Stimulated activated CD4-positive, alpha-beta T cell treated with anti-CD3 and anti-CD28 coated beads, TNF-alpha, amount 100 ng/mL, for 48 hours (primary cell): ENCODE measurements around the gene LCE1C.

ENCODE experiments used
- DNase-seq, 3 donors: peaks; one replicate each; pipeline ENCODE4 v3.0.0-alpha.2; 2020; ENCODE audit warnings: low read depth in 3 of 3

Gene LCE1C, protein sequence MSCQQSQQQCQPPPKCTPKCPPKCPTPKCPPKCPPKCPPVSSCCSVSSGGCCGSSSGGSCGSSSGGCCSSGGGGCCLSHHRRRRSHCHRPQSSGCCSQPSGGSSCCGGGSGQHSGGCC

DNA sequence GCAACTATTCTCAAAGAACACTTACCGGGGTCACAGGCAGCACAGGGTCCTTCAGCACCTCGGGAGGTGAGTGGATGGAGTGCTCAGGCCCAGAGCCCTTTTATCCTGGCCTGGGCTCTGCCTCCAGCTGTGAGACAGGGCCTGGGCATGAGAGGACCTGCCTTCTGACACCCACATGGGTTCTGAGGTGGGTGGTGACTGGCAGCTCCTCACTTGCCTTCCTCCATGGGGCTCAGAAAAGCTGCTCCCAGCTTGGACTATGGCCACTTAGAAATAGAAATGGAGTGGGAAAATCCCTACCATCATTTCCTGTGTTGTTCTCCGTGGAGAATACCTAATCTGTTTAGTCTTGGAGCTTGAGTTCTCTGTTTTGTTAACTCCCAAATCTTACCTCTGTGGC lies at the start of gene LCE1C:
LCE1C (minus strand) TSS at position 76 of the 400 bp plus-strand sequence. CDS start 1,173 bp downstream, outside the sequence.
- DNase-seq, result no peak

DNA sequence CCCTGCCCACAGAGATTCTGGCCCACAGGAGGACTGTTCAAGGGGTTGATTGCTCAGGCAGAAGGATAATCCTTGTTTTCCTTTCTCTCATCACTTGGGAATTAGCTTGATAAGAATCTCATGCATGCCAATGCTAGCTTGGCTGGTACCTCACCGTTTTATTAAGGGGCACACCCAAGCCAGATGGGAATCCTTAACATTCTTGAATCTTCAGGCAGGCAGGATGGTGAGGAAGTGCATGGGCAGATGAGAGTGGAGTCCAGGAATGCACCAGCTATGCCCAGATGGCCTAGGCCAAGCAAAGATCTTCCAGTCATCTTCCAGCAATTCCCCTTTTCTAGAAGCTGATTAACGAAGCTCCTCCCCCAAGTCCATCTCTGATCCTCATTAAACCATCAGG lies 49.2 kb upstream of the LCE1C start:
- DNase-seq, result no peak

DNA sequence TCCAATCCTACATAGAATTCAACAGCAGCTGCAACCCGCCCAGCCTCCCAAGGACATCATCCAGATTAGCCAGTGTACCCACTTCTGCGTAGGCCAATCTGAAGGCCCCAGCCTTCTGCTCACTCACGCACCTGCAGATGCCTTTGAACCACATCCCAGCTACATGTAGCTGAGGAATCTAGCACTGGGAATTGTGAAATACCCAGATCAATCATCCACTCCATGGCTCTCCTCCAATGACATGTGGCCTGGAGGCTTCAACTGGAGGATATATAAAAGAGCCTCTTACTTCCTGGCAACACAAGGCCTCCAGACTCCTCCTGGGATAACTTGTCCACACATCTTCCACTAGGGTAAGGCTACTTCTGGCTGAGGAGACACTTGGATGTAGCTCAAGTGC lies 36.1 kb upstream of the LCE1C start, which contains the start of gene LCE6A:
LCE6A (plus strand) TSS at position 301 of the 400 bp plus-strand sequence. CDS start 665 bp downstream, outside the sequence.
- DNase-seq, result no peak

DNA sequence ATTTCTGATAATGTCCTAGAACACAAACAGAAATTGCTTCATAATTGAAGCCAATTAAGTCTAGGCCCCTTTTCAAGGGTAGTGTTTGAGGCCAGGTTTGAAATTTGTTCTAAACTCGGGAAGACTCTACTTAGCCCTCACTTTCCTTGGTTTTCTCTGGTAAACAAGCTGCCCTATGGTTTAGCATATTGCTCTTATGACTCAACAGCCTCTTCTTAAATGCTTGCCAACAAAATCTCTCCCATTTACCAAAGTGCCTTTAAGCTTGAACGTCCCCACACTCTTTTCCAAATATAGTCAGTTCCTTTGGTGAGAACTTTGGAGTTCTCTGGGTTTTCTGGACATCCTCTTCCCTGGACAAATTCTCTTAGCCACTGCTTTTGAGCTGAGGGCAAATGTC lies 30.4 kb upstream of the LCE1C start:
- no peak for DNase-seq

DNA sequence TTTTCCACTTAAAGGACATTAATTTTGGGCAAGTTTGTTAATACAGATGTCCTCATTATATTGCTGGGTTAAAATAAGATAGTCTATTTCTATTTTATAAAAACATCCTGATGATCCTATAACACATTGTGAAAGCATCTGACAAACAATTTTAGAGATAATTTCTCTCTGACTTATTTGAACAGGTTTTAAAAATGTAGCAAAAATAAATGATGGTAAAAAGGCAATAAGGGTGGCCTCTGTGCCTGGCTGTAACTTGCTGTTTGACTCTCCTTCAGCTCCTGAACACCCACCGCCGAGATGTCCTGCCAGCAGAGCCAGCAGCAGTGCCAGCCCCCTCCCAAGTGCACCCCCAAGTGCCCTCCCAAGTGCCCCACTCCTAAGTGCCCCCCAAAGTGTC lies 20.7 kb upstream of the LCE1C start, which contains the start of gene LCE1A:
LCE1A (plus strand) TSS at position 301 of the 400 bp plus-strand sequence; CDS start at position 301, 0 bp downstream.
- no peak for DNase-seq

DNA sequence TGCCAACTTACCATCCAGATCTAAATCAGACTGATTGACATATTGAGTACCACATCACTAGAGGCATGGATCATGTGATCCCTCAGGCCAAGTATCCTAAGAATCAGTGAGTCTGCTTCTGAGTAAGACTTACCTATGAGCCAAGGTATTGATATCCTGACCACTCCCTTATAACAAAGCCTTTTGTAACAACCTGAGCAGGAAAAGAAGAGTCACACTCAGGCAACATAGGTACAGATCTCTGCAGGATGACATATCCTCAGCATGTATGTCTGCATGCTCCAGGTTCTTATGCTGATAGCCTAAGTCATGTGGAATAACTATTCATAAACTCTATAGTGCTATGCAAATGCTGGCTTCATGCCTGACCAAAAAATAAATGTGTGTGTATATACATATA lies 18.5 kb upstream of the LCE1C start:
- no peak for DNase-seq

DNA sequence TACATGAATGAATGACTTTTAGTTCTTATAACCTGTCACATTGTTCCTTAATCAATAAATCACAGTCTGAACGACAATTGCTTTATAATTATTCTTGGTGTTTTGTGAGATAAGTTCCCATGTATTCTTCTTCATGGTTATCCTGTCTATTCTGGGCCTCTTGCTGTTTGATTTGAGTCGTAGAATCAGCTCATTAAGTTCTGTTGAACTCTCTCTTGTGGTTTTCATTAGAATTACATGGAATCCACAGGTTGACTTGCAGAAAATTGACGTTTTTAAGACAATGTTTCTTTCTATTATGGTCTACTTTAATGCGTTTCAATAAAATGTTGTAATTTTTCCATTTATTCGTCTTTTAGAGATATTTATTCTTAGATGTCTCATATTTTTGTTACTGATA lies 16.8 kb upstream of the LCE1C start:
- DNase-seq, result no peak

DNA sequence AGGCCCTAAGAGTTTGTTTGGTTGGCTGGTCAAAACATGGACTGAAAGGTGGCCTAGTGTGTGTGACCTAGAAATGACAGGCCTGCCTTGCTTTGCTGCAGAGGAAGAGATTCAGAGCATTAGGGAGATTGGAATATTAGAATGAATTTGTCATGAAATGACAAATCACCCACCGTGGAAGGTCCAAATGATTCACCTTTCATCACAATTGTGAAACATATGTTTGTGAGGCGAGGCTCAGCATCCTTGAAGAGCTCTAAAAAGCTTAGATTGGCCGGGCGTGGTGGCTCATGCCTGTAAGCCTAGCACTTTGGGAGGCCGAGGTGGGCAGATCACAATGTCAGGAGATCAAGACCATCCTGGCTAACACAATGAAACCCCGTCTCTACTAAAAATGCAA lies 10.9 kb upstream of the LCE1C start:
- no peak for DNase-seq

DNA sequence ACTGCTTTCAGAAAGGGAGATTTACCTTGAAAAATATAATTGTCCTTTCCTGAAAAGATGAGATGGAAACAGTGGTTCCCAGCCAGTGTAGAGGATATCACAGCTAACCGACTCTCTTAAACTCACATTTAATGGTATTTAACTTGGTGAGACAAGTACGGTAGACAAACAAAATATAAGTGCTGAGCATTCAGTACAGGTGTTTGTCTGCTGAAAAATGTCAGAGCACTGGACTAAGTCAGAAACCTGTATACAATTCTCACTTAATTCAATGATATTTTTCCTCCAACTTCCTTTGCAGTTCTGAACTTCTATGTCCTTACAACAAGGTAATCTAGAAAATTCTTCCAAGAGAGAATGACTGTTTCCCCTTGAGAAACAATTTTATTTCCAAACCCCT lies 5.2 kb upstream of the LCE1C start, which contains the start of gene LCE1B:
LCE1B (plus strand) TSS at position 301 of the 400 bp plus-strand sequence. CDS start 476 bp downstream, outside the sequence.
- no peak for DNase-seq

DNA sequence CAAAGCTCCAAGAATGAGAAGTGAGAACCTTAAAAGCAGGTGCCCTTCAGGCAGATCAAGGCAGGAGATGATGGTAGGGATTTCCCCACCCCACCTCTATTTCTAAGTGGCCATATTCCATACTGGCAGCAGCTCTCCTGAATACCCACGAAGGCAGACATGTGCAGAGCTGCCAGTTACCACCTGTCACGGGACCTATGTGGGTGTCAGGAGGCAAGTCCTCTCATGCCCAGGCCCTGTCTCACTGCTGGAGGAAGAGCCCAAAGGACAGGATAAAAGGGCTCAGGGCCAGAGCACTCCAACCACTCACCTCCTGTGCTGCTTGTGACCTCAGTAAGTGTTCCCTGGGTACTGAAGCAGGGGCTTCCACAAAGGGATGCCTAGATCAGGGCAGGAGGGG lies 4.6 kb upstream of the LCE1C start:
- no peak for DNase-seq

DNA sequence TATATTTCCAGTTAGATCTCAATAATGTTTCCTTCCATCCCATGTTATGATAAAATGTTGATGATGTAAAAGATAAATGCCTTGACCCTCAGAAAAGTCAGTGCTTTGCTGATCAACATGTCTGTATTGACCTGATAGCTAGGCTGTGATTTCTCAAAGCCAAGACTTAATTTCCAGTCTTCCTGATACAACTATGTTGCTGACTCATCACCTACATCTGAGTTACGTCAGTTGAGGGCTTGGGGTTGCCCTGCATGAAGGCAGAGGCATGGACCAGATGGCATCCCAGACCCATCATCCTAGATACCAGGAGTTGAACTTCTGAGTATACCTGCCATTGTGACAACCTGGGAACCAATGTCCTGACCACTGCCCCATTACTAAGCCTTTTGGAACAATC lies 5.1 kb downstream of the LCE1C start:
- no peak for DNase-seq

DNA sequence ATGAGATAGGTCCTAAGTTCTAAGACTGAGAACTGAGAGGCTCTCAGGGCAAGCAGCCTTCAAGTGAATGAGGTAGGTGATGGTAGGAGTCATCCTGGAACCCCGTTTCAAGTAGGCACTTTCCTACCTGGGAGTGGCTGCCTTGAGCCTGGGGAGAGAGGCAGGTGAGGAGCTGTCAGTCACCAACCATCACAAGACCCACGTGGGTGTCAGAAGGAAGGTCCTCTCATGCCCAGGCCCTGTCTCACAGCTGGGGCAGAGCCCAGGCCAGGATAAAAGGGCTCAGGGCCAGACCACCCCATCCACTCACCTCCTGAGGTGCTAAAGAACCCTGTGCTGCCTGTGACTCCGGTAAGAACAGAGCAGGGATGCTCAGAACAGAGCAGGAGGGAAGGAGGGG lies 10.0 kb downstream of the LCE1C start, which contains the start of gene LCE1D:
LCE1D (plus strand) TSS at position 301 of the 400 bp plus-strand sequence. CDS start 1,074 bp downstream, outside the sequence.
- no peak for DNase-seq

DNA sequence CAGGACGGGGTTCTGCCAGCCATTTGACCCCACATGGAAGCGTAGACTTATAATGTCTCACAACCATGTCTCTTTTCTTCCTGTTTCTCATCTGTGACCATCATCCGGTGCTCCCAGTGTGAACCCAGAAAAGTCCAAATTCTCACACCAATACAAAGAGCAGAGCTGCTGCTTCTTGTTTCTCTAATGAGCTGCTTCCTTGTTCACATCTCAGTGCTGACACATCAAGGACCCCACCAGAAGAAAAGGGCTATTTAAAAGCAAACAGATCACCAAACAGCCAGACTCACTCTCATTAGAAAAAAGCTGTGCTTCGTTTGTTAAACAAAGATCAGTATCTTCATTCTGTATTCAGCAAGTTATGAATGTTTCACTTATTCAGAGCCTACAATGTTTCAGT lies 10.8 kb downstream of the LCE1C start:
- no peak for DNase-seq

DNA sequence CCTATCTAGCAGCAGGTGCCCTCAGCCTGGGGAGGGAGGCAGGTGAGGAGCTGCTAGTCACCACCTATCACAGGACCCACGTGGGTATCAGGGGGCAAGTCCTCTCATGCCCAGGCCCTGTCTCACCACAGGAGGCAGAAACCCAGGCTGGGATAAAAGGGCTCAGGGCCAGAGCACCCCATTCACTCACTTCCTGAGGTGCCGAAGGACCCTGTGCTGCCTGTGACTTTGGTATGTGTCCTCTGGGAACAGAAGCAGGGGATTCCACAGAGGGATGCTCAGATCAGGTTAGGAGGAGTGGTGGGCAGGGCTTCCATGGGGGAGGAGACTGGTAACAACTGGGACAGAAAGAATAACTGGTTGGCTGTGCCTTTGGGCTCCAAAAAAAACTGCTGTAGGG lies 20.4 kb downstream of the LCE1C start, which contains the start of gene LCE1E:
LCE1E (plus strand) TSS at position 181 of the 400 bp plus-strand sequence. CDS start 1,043 bp downstream, outside the sequence.
- no peak for DNase-seq

DNA sequence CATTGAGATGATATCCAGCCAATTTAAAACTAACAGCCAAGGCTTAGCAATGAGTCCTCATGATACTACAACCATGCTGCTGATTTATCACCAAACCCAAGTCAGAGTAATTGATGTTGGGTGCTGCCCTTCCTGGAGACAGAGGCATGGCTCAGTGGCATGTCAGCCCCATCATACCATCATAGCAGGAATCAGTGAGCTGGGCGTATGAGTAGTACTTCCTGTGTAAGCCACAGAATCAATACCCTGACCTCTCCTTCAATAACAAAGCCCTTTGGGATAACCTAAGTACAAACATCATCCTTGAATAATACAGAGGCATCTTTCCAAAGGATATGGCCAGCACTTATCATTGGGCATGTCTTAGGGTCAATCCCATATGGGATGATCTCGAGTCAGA lies 23.4 kb downstream of the LCE1C start:
- DNase-seq, result no peak

DNA sequence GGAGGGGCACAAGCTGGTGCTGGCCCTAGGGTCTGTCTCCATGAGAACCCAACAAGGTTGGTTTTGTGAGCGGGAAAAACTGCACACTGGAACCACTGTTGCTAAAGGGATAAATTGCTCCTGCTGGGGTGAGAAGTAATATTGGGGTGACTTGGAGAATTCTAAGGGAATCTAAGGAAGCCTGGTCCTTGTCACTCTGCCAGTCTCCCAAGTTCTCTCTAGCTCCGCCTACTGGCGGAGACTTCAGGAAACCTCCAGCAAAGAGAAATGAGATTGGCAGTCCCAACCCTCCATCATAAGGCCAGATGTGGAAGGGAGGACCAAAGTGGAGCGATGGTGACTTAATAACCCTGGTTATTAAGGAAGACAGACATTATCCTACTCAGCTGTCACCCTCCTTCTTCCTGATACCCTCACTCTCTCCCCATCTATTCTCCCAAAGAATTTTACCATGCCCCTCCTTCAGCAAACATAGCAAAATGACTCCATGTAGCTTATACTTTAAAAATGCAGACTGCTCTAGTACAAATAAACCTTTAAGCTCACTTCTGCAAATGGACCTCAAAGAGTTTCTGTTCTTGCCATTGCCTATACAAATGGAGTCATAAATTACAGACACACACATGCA lies 28.8 kb downstream of the LCE1C start:
- no peak for DNase-seq

DNA sequence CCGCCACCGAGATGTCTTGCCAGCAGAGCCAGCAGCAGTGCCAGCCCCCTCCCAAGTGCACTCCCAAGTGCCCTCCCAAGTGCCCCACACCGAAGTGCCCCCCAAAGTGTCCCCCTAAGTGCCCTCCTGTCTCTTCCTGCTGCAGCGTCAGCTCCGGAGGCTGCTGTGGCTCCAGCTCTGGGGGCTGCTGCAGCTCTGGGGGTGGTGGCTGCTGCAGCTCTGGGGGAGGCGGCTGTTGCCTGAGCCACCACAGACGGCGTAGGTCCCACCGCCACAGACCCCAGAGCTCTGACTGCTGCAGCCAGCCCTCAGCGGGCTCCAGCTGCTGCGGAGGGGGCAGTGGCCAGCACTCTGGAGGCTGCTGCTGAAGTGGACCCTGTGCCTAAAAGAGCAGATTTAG lies 30.1 kb downstream of the LCE1C start:
- DNase-seq, result no peak

DNA sequence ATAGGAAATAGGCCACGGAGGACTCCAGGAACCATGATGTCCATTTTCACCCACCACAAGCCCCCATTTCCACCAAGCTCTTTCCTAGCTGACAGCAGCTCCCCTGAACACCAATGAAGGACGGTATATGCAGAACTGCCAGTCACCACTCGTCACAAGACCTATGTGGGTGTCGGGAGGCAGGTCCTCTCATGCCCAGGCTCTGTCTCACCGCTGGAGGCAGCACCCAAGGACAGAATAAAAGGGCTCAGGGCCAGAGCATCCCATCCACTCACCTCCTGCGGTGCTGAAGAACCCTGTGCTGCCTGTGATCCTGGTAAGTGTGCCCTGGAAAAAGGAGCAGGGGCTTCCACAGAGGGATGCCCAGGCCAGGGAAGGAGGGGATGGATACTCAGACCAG lies 31.6 kb downstream of the LCE1C start, which contains the start of gene LCE1F:
LCE1F (plus strand) TSS at position 266 of the 400 bp plus-strand sequence. CDS start 1,232 bp downstream, outside the sequence.
- DNase-seq, result no peak

DNA sequence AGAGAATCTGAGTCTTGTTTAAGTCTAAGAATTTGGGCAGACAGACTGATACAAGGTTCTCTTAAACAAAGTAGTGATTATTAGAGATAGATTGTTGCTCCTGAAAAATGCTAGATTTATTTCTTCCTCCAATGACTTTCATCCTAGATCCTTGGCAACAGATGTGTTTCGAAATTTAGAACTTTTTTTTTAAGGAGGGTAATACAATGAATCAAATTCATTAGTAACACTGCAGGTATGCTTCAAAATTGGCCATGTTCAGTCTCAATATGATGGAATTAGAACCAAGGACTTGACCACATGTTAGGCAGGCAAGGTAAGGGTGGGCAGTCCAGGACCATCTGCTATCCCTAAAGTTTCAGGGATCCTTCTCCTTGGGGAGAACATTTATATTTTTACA lies 36.0 kb downstream of the LCE1C start:
- no peak for DNase-seq

DNA sequence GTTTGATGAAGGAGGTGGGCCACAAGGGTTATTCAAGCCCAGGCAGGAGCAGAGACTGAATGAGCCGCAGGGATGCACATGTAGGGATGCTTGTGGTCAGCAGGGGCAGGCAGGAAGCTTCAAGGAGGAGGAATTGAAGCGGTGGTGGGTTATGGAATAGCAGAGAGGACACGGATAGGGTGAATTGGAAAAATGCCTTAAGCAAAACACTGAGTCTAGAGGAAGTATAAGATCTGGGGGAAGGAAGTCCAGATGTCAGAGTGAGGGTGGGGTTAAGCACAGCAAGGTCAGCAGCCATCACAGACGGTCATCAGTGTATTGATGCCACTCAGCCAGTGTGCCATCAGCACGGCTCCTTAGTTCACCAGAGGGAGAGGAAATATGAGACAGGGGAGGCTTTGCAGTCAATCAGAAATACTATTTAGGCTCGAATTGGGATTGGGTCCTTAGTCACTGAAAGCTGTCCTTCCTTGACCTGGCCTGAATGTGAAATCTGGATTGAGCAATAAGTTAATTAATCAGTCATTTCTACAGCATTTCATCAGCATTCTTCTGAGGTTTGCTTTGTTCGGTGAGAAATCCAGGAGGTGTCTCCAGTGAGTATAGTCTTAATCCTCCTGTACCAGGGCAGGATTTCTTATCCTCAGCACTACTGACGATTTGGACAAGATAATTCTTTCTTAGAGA lies 37.5 kb downstream of the LCE1C start:
- no peak for DNase-seq

DNA sequence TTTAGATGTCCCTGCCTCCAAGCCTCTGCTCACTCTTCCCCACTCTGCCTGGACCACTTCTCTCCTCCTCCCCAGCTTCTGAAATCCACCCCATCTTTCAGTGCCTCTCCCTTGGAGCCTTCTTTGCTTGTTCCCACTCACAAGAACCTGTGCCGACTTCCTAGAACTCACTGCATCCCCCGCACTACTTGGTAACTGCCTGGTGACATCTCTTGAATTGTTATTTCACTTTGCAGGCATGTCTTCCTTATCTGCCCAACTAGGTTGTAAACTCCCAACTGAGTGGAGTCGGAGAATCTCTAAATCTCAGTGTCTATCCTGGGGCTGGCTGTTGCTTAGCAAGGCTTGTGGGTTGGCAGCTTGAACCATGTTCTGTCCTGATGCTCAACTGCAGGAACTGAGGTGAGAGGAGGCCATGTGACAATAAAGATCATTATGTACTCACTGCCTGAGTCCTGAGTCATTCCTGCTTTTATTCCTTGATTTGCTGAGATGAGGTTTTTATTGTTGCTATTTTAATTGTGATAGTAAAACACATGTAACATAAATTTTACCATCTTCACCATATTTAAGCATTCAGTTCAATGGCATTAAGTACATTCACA lies 44.7 kb downstream of the LCE1C start:
- no peak for DNase-seq

DNA sequence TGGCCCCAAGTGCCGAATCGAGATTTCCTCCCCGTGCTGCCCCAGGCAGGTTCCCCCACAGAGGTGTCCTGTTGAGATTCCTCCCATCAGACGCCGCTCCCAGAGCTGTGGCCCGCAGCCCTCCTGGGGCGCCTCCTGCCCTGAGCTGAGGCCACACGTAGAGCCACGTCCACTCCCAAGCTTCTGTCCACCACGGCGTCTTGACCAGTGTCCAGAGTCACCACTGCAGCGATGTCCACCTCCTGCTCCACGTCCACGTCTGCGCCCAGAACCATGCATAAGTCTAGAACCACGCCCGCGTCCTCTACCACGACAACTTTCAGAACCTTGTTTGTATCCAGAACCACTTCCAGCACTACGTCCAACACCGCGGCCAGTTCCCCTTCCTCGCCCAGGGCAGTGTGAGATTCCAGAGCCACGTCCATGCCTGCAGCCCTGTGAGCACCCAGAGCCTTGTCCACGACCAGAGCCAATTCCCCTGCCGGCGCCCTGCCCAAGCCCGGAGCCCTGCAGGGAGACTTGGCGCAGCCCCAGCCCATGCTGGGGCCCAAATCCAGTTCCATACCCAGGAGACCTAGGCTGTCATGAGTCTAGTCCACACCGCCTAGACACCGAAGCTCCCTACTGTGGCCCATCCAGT lies 45.8 kb downstream of the LCE1C start:
- DNase-seq, result no peak
